Measurements from ENCODE around the gene MAN1A2.

- TF ChIP-seq POLR2AphosphoS5 (IDR thresholded peaks at IDR 0.05; ENCODE audit: borderline replicate concordance, low read depth, low read length) (no peak), EZH2 (IDR thresholded peaks at IDR 0.05) (no peak)
Measured at GRCh38 chr1:117537291-117537920, 170.2 kb downstream of the MAN1A2 start.
